HG02981 (cell line): ENCODE results near the gene TMCC1.
"Not testable (repeated sequence)": the region's sequence is repeated elsewhere in the genome, so short reads cannot be mapped to it uniquely, and the experiment has no call there.

ENCODE experiments used
- ATAC-seq: cut with Tn5 transposase; IDR thresholded peaks from one replicate; pipeline ENCODE4 v1.9.1; 2021; ENCODE audit warnings: mild to moderate bottlenecking, moderate library complexity; ENCODE audit not compliant: unreplicated experiment

TMCC1 gene

DNA sequence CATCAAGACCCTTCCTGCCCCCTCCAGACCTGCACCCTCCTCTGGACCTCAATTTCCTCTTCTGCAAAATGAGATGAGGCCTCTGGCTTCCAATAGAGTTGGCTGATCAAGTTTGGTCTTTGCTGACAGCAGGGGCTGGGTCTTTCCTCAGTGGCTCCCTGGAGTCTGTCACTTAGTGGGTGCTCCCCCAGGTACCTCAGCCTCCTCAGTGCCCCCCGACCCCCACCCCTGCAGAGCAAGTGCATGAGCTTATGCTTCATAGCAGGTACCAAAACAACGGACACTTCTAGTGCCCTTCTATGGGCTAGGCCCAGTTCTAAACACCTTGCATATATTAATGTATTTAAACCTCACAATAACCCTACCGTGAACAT, 280.2 kb downstream of the TMCC1 start:
- ATAC-seq, result no peak

DNA sequence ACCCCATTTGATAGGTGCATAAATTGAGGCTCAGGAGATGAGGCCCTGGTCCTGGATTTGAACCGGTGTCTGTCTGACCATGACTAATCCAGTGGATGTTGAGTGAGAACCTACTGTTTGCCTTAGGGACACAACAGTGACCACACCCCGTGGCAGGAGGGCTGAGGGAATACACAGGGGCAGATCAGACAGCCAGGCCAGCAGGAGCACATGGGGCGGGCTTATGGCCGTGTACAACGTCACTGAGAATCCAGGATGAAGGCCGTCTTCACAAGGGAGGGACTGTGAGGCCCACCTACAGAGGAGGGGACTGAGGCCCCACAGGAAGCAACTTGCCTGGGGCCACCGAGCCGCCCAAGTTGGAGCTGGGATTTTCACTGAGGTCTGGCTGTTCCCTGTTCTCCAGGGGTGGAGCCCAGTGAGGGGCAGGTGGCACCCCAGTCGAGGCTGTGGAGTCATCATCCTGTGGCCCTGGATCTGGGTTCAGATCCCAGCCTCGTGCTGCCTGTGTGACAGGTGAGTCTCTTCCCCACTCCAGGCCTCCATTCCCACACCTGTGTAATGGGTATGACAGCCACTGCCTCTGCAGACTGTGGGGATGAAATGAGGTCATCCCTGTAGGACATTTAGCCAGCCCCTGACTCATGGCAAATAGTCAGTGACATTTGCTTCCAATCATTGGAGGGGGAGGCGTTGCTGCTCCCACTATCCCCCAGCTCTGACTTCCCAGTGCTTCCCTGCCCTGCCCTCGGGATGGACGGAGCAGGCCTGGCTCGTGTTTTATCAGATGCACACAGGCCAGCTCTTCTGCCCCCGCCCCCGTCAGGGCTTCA, 280.8 kb downstream of the TMCC1 start:
- no peak for ATAC-seq

DNA sequence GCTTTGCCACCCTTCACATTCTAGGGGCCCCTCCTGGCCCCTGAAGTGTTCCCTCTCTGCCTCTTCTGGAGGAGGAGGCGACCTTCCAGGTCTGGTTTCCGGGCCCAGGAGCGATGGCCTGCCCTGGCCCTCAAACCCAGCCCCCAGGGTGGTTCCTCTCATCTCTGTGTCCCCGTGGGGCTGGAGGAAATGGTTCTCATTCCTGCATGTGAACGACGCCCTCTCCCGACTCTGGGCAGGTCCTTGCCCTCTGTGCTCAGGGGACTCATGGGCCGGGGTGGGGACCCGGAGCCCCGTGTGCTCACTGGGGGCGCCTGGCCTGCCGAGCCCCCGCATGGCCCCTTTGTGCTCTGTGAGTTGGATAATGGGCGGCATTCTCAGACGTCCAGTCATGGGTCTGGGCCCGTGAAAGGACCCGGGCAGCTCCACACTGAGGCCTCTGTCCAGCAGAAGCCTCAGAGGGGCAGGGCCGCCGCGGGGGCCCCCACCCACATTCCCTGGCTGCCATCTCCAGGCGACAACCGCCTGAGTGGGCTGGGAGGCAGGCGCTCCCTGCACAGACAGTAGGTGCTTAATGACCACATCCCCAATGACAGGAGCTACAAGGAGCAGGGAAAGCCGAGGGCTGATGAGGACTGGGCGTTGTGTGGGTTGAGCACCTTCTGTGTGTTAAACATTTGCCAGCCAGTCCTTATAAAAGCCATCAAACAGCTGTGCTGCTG, 281.5 kb downstream of the TMCC1 start:
- no peak for ATAC-seq

DNA sequence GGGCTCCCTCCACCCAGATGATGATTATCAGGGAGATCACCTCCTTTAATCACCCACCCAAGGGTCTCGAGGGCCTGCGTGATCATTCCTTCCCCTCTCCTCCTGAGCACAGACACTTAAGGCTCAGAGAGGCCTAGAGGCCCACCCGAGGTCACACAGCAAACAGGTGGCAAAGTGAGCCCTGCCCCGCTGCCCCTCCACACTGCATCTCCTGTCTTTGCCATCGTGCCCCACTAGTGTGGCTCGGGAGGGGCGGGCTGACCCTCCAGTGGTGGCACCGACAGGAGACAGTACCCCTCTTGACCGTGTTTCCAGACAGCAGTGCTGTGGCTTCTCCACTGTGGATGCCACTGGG, 282.1 kb downstream of the TMCC1 start:
- no peak for ATAC-seq

DNA sequence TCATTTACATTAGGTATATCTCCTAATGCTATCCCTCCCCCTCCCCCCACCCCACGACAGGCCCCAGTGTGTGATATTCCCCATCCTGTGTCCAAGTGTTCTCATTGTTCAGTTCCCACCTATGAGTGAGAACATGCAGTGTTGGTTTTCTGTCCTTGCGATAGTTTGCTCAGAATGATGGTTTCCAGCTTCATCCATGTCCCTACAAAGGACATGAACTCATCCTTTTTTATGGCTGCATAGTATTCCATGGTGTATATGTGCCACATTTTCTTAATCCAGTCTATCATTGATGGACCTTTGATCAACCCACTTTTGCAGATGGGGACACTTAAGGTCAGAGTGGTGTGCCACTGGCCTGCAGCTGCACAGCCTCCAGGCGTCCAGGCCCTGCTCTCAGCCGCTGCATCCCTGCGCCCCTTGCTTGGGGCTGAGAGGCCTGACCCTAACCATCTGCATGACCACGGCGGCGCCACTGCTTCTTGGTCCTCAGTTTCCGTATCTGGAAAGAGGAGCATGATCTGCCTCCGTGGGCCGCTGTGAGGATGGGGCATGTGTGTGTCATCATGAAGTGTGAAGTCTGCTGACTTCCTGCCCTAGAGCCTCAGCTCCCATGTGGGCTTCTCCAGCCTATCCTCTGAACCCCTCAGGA, 282.6 kb downstream of the TMCC1 start:
- not testable (repeated sequence) for ATAC-seq

DNA sequence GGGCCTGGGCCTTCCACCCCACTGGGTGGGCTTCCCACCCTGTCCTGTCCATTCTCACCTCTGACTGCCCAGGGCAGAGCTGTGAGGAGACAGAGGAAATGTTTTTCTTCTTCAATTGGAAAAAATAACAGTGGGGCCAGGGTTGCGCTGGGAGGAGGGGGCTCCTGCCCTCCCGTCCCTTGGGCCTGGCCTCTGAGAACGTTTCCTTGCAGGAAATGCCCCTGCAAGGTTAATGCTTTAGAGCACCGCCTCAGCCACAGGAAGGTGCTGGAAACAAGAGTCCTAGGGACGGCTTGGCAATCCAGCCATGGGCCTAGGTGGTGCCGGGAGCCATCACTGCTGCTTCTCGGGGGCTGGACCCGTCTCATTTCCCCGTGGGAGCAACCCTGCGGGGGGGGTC, 283.2 kb downstream of the TMCC1 start:
- no peak for ATAC-seq

DNA sequence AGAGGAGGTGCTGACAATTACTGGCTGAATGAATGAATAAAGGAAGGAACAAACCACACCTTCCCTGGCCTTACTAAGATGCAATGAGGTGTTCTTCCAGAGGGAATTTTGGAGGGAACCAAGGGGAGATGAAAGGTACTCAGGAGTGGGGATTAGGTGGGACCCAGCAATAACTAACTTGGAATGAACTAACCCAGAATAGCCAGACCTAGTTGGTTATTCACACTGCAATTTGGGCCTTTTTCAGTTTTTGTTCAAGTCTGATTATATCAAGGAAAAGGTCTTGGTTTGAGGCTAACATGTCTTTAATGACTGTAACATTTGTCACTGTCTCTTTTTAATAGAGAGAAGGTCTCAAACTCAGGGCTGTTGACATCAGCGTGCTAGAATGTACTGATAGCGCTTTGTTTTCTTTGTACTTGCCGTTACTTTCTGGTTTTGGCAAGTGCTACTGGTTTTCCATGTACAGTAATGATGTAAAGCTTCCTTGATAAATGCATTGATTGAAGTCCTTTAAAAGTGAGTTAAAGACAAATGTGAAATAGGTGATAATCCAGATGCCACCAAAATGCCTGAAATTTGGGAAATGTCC, 283.8 kb downstream of the TMCC1 start:
- ATAC-seq, result no peak

DNA sequence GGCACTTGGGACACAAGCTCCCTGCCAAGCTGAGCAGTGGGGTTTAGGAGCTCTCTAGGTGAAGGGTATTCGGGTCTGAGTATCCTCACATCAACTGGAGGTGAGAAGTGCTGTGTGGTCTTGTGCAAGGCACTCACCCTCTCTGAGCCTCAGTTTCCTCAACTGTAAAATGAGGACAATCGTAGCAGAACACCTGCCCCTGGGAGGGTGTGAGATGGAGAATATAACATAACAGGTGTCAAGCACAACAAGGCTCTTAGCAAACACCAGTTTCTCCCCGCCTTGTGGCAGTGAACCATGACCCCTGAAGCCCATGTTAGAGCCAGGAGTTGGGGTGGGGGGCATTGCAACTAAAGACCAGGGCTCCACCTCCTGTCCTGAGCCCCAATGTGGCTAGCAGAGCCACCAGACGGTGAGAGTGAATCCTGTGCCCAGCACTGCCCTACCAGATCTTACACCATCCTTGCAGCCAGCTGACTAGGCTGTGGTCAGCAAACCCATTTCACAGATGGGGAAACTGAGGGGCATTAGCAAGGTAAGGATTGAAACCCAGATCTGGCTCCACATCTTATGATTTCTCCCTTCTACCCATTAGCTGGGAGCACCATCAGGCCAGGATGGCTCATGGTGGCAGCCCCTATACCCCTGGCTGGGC, 284.4 kb downstream of the TMCC1 start:
- no peak for ATAC-seq

DNA sequence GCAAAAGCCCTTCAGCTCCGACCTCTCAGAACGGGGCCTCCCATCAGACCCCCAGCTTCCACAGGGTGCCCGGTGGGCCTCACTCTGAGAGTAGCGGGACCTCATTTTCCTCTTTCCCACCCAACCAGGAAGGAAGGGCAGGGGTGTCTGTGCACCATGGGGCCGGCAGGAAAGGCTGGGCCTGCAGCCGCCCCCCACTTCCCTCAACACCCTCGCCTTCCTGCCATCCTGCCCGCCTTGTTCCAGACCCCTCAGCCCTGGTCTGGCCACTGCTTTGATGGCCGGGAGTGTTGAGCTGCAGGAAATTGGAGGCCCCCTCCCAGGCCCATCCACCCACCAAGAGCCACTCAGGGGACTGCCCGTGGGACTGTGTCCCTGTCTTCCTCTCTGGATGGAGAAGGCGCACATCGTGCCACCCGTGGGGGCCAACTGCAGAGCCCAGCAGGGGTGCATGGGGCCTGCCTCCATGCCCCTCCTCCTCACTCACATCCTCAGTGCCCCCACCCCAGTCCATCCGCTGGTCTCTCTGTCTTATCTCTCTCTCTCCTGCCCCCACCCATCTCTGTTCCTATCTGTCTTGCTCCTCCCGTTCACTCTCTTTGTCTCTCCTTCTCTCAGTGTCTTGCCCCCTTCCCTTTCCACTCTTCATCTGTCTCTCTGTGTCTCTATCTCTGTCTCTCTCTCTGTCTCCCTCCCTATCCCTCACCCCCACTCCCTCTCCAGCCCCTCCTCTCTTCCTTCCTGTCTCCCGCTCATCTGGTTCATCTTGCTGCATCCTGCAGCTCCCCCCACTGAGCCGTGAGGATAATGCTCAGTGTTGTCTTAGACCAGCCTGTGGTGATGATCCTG, 285.2 kb downstream of the TMCC1 start:
- ATAC-seq, result no peak

DNA sequence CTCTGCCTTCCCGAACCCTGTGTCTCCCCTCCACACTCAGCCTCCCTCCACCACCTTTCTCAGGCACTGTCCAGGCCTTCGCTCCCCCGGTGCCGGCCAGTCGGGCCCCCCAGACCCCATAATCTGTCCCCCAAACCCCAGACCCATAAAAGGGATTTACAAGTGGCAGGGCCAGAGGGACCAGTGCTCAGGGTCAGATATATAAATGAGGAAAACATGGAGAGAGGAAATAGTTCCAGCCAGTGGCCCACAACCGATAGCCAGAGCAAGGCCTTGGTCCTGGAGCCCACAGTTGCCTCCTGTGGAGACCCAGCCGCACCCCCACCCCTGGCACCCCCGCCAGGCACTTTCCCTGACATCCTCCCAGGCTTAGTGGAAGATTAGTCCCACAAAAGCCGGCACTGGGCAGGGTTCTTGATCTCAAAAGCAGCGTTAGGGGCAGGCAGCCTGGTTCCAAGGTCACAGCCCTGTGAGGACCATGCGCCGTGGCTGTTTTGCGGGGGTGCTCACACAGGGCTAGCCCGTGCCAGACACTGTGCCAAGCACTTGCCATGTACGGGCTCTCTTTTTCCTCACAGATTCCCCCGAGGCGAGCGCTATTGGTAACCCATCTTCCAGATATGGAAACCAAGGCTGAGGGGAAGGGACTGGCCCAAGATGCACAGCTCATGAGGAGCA, 286.0 kb downstream of the TMCC1 start:
- no peak for ATAC-seq

DNA sequence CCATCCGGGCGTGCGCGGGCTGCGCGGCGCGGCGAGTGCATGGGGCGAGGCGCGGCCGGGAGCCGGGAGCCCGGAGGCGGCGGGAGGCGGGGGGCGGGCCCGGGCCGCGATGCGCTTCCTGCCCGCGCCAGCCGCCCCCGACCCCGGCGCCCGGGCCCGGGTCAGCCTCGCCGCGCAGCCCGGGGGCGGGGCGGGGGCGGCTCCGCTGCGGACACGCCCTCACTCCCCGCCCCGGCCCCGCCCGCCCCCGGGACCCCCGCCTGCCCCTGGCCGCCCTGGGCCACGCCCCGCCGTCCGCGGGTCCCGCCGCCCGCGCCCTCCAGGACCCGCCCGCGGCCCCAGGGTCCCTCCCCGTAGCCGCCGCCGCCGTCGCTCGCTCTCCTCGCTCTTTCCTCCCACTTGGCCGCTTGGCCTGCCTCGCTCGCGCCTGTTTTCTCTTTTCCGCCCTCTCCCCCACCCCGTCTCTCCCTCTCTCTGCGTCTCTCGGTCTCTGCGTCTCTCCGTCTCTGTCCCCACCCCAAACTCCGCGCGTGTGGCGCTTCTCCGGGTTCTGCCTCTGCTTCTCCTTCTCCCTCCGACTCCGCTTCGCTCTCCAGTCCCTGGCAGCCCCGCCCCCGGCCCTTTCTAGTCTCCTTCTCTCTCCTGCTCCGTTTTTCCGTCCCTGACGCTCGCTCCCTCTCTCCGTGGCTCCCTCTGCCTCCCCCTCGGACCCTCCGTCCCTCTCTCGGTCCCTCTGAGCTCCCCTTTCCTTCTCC, 286.7 kb downstream of the TMCC1 start, which contains the start of gene PLXND1:
PLXND1 (minus strand) TSS at position 41 of the 755 bp plus-strand sequence; CDS start at position 4, 37 bp downstream.
- ATAC-seq, result no peak

DNA sequence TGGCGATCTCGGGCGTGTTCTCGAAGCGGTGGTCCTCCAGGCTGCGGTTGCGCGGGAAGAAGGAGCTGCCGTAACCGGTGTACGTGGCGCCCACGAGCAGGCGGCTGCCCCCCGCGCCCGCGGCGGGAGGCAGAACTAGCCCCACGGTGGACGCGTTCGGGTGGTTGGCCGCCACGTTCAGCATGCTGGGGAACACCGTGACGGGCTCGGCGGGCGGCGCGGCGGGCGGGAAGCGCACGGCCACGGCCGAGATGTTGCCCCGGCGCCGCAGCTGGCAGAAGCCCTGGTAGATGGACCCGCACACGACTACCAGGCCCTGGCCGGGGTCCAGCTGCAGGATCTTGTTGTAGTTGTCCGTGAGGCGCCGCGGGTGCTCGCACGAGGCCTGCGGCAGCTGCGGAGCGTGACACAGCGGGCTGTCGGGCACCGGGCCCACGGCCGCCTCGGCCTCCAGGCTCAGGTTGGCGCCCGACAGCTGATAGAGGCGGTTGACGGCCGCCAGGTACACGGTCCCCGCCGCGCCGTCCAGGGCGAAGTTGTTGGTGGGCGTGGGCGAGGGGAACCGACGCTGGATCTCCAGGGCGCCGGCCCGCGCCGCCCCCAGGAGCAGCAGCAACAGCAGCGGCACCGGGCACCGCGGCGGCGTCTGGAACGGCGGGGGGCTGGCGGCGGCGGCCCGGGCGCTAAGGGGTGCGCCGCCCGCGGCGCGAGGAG, 287.4 kb downstream of the TMCC1 start:
- no peak for ATAC-seq

DNA sequence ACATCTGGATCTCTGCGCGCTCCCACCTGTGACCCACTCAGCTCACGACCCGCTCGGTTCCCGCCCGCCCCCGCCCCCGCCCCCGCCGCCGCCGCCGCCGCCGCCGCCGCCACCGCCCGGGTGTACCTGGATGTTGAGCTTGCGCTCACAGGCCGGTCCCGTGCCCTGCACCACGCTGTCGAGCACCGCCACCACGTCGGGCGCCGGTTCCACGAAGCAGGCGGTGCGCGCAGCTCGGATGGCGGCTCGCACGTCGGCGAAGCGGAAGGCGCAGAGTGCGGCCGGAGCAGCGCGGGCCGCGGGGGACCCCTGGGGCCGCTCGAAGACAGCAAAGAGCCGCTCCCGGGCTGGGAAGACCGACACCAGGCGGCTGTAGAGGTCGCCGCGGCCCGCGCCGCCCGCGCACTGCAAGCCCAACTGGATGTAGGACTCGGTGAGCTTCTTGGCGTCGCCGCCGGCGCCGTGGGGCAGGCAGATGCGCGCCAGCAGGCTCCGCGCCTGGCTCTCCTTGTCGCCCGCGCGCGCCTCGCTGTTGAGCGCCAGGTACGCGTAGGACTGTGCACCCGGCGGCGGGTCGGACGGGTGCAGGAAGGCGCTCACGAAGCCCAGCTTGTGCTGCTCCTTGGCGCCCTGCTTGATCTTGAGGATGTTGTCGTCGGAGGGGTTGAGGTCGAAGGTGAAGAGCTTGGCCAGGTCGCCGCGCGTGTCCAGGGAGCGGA, 288.1 kb downstream of the TMCC1 start:
- ATAC-seq, result no peak

DNA sequence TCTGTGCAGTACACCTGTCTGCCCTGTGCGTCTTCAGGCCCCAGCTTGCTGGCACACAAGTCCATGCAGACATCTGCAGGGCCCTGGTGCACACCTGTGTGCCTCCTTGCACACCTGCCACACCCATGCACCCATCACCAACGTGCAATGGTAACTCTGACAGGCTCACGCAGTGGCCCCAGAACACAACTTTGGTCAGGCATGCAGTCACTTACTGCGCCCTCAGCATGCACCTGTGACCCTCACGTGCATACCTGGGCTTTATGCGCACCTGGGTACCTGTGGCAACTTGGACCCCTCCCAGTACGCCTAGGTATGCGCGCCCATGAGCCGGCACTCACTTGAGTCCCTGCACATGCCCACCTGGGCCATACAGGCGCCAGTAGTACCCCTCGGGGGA, 288.7 kb downstream of the TMCC1 start:
- ATAC-seq, result no peak

DNA sequence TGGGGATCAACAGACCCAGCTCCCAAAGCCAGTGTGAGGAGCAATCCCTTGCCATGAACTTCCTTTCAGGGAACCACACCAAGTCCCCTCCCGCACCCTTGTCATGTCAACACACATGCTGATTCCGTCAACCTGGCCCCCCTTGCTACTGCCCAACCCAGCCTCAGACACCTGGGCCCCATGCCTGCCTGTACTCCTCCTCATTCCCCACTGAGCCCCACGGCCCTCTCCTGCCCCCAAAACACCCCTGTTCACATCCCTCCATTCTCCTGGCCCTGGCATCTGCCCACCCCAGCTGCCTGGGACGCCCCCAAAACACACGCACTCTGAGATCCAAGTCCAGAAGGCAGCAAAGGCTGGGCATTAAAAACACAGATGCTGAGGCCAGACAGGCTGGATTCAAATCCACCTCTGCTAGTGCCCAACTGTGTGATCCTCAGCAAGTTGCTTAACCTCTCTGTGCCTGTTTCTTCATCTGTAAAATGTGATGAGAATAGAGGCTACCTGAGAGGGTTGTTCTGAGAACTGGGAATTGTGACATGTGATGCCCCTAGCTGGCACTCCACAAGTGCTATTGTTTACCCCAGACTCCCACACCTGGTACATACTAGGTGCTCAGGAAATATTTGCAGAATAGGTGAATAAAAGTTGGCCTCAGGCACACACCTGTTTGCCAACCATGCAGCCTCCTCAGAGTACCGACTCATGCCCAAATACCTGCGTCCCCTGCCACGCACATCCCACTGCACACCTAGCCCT, 289.3 kb downstream of the TMCC1 start:
- ATAC-seq, result no peak

DNA sequence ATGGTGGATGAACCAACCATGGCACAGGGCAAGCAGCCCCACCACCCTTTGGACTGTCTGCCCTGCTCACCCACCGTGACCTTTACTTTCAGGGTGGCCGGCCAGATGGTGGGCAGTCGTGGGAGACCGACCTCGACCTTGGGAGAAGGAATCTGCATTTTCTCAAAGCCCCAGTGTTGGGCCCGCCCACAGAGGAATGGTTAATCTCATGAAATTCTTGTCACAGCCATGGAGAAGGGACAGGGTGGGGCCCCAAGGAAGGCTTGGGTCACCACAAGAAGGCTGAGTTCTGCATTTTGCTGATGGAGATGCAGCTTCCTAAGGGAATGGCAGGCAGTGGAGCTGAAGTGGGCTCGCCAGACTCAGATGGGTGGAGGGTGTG, 290.0 kb downstream of the TMCC1 start:
- ATAC-seq, result no peak
